Endothelial cell (in vitro differentiated cells): ENCODE data around the gene ANKMY1. TPM values are rescaled to one million over a fixed set of nuclear protein-coding genes. Genes with fewer than 3 reads are reported as not detected.

Experiments used
- DNase-seq: peaks from one replicate; pipeline ENCODE4 v3.0.0; 2021; ENCODE audit warnings: low spot score
- H3K27ac Mint-ChIP-seq: one replicate; pipeline ENCODE4 v1.8.0; 2021; ENCODE audit warnings: mixed read lengths, inconsistent platforms; ENCODE audit not compliant: unreplicated experiment
- H3K27me3 Mint-ChIP-seq: one replicate; pipeline ENCODE4 v1.8.0; 2021; ENCODE audit warnings: mild to moderate bottlenecking, moderate library complexity, mixed read lengths, inconsistent platforms; ENCODE audit not compliant: unreplicated experiment
- H3K36me3 Mint-ChIP-seq: one replicate; pipeline ENCODE4 v1.8.0; 2021; ENCODE audit warnings: mild to moderate bottlenecking, low read depth, mixed read lengths, inconsistent platforms; ENCODE audit not compliant: unreplicated experiment
- H3K4me1 Mint-ChIP-seq: one replicate; pipeline ENCODE4 v1.8.0; 2021; ENCODE audit warnings: mild to moderate bottlenecking, mixed read lengths, inconsistent platforms; ENCODE audit not compliant: unreplicated experiment
- H3K4me3 Mint-ChIP-seq: one replicate; pipeline ENCODE4 v1.8.0; 2021; ENCODE audit warnings: mild to moderate bottlenecking, mixed read lengths, inconsistent platforms; ENCODE audit not compliant: unreplicated experiment
- H3K9me3 Mint-ChIP-seq: one replicate; pipeline ENCODE4 v1.8.0; 2021; ENCODE audit warnings: mixed read lengths, inconsistent platforms; ENCODE audit not compliant: unreplicated experiment
- CTCF ChIP-seq: fragments of 200-600 bp; sonication (generic); IDR thresholded peaks from one replicate; pipeline ENCODE4 v1.5.0; 2021; ENCODE audit warnings: antibody characterized with exemption; ENCODE audit not compliant: unreplicated experiment
- total RNA-seq: library from RNA; stranded (reverse); fragmentation: NEBNext Ultra II Directional; extraction: Animal tissue kit (Norgen Biotek cat#: 25700); gene quantifications from one replicate; pipeline ENCODE4 v1.2.1, GENCODE V29; 2021; ENCODE audit not compliant: unreplicated experiment

The ANKMY1 gene
- total RNA-seq, 1 donor from 2014 or later = 5.6 TPM

GRCh38 chr2:240591226-240591625, 33.4 kb upstream of the ANKMY1 start:
- H3K4me3 Mint-ChIP-seq = no peak overlapping the region
- H3K4me1 Mint-ChIP-seq = peaks cover 11% of the 10 kb centered on the region
- DNase-seq = no peak
- no peaks in the 10 kb centered on the region for H3K9me3 Mint-ChIP-seq
- H3K27ac Mint-ChIP-seq = no peak overlapping the region
- no peak for TF ChIP-seq CTCF
- peaks cover 26% of the 10 kb centered on the region for H3K36me3 Mint-ChIP-seq
- H3K27me3 Mint-ChIP-seq = peaks cover 7% of the 10 kb centered on the region

- Mint-ChIP-seq H3K4me1 (peaks cover 13% of the 10 kb centered on the region), H3K27ac (no peak overlapping the region), H3K4me3 (no peak overlapping the region), H3K27me3 (peaks cover 9% of the 10 kb centered on the region), H3K9me3 (no peaks in the 10 kb centered on the region), H3K36me3 (peaks cover 28% of the 10 kb centered on the region)
- no peak for TF ChIP-seq CTCF
- DNase-seq = no peak
Observed at GRCh38 chr2:240590681-240591111, 32.9 kb upstream of the ANKMY1 start.

- no peak for DNase-seq
- no peak for TF ChIP-seq CTCF
- peaks cover 31% of the 10 kb centered on the region for H3K36me3 Mint-ChIP-seq
- H3K4me3 Mint-ChIP-seq = no peak overlapping the region
- H3K9me3 Mint-ChIP-seq = no peaks in the 10 kb centered on the region
- no peak overlapping the region for H3K27ac Mint-ChIP-seq
- H3K4me1 Mint-ChIP-seq = peaks cover 18% of the 10 kb centered on the region
- H3K27me3 Mint-ChIP-seq = peaks cover 10% of the 10 kb centered on the region
Observed at GRCh38 chr2:240589850-240590525, 32.2 kb upstream of the ANKMY1 start.

GRCh38 chr2:240589375-240589774, 31.6 kb upstream of the ANKMY1 start:
- Mint-ChIP-seq H3K9me3 (no peaks in the 10 kb centered on the region), H3K4me1 (peaks cover 24% of the 10 kb centered on the region), H3K4me3 (peak overlapping the region; percentile 56), H3K27me3 (peaks cover 12% of the 10 kb centered on the region), H3K27ac (no peak overlapping the region), H3K36me3 (peaks cover 31% of the 10 kb centered on the region)
- TF ChIP-seq CTCF = no peak
- no peak for DNase-seq

GRCh38 chr2:240588669-240589068, 30.9 kb upstream of the ANKMY1 start:
- Mint-ChIP-seq H3K9me3 (no peaks in the 10 kb centered on the region), H3K4me3 (peak overlapping the region; percentile 56), H3K27ac (no peak overlapping the region), H3K36me3 (peaks cover 31% of the 10 kb centered on the region), H3K4me1 (peaks cover 26% of the 10 kb centered on the region), H3K27me3 (peaks cover 12% of the 10 kb centered on the region)
- TF ChIP-seq CTCF = no peak
- DNase-seq = no peak
